RWPE2 (cell line): ENCODE measurements around the gene KCTD20.
"Not testable (repeated sequence)": the region's sequence is repeated elsewhere in the genome, so short reads cannot be mapped to it uniquely, and the experiment has no call there.

Experiments
- ATAC-seq: fragments of 200-7000 bp; cut with Tn5 transposase; 3 replicates; pipeline ENCODE4 v1.9.1; 2021; ENCODE audit warnings: low read depth
- DNase-seq: peaks from one replicate; pipeline ENCODE4 v3.0.0-alpha.2; 2020; ENCODE audit warnings: low spot score
- H3K27ac ChIP-seq: fragments of 450-650 bp; 2 replicates; pipeline ENCODE4 v1.5.1; 2017; ENCODE audit warnings: mild to moderate bottlenecking; ENCODE audit not compliant: poor library complexity, severe bottlenecking
- H3K27me3 ChIP-seq: fragments of 250-450 bp; sonication (Bioruptor Pico); 2 replicates; pipeline ENCODE4 v1.5.1; 2021; ENCODE audit warnings: mild to moderate bottlenecking, moderate library complexity; ENCODE audit not compliant: insufficient read depth, poor library complexity, severe bottlenecking
- H3K36me3 ChIP-seq: fragments of 250-450 bp; sonication (Bioruptor Pico); 2 replicates; pipeline ENCODE4 v1.5.1; 2020; ENCODE audit warnings: low read depth, mild to moderate bottlenecking, moderate library complexity
- H3K4me1 ChIP-seq: fragments of 250-450 bp; sonication (Bioruptor Pico); 2 replicates; pipeline ENCODE4 v1.5.1; 2021; ENCODE audit warnings: mild to moderate bottlenecking, moderate library complexity; ENCODE audit not compliant: insufficient read depth, poor library complexity, severe bottlenecking
- H3K4me3 ChIP-seq: fragments of 250-450 bp; sonication (Bioruptor Pico); 2 replicates; pipeline ENCODE4 v1.5.1; 2021; ENCODE audit warnings: mild to moderate bottlenecking, moderate library complexity; ENCODE audit not compliant: severe bottlenecking
- H3K9me3 ChIP-seq: fragments of 250-450 bp; sonication (Bioruptor Pico); 2 replicates; pipeline ENCODE4 v1.5.1; 2021; ENCODE audit warnings: mild to moderate bottlenecking, moderate library complexity; ENCODE audit not compliant: severe bottlenecking
- TF ChIP-seq, protein P1 (sequence below): fragments of 450-650 bp; IDR thresholded peaks from one replicate; pipeline ENCODE4 v1.5.1; 2017; ENCODE audit warnings: mild to moderate bottlenecking, moderate library complexity; ENCODE audit not compliant: poor library complexity, severe bottlenecking

KCTD20 gene

DNA sequence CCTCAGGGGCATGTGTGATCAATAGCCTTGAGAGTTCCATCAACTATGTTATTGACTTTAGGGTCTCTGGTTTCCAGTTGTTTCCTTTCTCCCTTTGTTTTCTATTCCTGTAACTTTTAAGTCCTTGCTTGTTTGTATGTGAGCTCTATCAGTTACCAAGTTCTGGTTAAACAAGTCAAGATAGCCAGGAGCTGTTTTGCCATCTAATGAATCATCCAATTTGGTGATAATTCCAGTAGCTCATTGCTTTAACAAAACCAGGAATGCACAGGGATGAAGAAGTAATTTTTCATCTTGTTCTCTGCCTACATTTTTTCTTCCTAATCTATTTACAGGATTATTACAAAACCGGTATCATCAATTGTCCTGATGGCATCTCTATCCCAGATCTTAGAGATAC lies 36.5 kb downstream of the KCTD20 start:
- H3K36me3 ChIP-seq, result peaks cover 65% of the 10 kb centered on the region

DNA sequence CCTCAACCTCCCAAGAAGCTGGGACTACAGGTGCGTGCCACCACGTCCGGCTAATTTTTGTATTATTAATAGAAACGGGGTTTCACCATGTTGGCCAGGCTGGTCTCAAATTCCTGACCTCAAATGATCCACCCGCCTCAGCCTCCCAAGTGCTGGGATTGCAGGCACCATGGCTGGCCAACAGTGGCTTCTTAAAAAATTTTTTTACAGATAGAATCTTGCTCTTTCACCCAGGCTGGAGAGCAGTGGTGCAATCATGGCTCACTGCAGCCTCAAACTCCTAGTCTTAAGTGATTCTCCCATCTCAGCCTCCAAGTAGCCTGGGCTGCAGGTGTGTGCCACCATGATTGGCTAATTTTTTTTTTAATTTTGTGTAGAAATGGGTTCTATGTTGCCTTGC lies 40.5 kb downstream of the KCTD20 start:
- H3K9me3 ChIP-seq, H3K27me3 ChIP-seq, H3K27ac ChIP-seq, H3K4me1 ChIP-seq, H3K4me3 ChIP-seq, DNase-seq, ATAC-seq: not testable (repeated sequence)
- H3K36me3 ChIP-seq, result peaks cover 66% of the 10 kb centered on the region

More for the DNA sequence above, 36.5 kb downstream of the KCTD20 start:
- Histone ChIP-seq H3K27me3 (no peaks in the 10 kb centered on the region), H3K27ac (no peak overlapping the region), H3K4me3 (no peak overlapping the region), H3K9me3 (no peaks in the 10 kb centered on the region), H3K4me1 (no peaks in the 10 kb centered on the region)
- no peak for DNase-seq
- TF ChIP-seq, protein P1, sequence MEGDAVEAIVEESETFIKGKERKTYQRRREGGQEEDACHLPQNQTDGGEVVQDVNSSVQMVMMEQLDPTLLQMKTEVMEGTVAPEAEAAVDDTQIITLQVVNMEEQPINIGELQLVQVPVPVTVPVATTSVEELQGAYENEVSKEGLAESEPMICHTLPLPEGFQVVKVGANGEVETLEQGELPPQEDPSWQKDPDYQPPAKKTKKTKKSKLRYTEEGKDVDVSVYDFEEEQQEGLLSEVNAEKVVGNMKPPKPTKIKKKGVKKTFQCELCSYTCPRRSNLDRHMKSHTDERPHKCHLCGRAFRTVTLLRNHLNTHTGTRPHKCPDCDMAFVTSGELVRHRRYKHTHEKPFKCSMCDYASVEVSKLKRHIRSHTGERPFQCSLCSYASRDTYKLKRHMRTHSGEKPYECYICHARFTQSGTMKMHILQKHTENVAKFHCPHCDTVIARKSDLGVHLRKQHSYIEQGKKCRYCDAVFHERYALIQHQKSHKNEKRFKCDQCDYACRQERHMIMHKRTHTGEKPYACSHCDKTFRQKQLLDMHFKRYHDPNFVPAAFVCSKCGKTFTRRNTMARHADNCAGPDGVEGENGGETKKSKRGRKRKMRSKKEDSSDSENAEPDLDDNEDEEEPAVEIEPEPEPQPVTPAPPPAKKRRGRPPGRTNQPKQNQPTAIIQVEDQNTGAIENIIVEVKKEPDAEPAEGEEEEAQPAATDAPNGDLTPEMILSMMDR, result no peak
- no peak for ATAC-seq

DNA sequence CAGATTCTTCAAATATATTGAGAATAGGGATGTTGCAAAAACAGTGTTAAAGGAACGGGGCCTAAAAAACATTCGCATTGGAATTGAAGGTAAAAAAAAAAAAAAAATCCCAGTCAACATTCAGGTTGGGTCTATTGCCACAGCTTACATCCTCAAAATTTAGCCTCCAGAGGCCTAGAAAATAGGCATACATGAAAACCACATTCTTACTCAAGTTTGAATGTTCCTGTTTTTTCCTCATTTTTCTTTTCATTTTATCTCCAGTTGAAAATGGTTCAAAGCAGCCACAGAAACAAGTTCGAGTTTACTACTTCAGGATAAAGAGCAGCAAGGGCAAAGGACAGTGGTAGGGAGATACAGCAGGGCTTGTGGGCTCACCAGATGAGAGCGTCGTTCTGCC lies 41.9 kb downstream of the KCTD20 start:
- TF ChIP-seq, protein P1, result no peak
- no peaks in the 10 kb centered on the region for H3K9me3 ChIP-seq
- no peaks in the 10 kb centered on the region for H3K4me1 ChIP-seq
- ATAC-seq, result no peak
- H3K36me3 ChIP-seq, result peaks cover 60% of the 10 kb centered on the region
- H3K27ac ChIP-seq, result no peak overlapping the region
- H3K4me3 ChIP-seq, result no peak overlapping the region
- H3K27me3 ChIP-seq, result no peaks in the 10 kb centered on the region
- no peak for DNase-seq

DNA sequence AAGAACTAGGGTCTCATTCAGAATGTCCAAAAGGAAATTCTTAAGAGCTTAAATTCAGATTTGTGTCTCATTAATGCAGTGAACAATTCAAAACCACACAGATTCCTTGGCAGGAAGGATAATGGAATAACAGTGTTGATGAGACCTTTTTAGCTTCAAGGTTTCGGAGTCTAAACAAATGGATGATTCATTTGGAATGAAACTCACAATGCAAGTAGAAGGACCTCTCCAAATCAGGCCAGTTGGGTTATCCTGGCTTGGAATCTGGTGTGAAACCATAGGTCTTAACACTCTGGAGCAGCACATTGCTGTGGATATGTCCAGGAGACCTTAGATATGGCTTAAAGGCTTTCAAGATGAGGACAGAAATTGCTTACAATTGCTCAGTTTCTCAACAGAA lies 44.9 kb downstream of the KCTD20 start:
- H3K27me3 ChIP-seq, result no peaks in the 10 kb centered on the region
- no peak for ATAC-seq

DNA sequence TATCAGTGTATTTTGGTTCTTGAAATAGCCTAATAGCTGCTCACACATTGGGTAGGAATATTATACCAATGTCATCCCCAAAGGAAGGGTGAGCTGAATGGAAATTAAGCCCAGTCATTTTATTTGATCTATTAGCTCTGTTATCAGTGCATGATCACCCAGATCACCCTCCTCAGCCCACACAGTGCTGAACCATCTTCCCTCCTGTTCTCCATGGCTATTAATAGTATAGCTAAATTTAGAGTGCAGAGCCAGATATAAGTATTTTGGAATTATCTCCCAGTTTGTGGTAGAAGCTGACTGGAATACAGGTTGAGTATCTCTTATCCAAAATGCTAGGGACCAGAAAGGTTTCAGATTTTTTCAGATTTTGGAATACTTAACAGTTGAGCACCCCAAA lies 45.4 kb downstream of the KCTD20 start:
- Histone ChIP-seq H3K27me3 (no peaks in the 10 kb centered on the region), H3K9me3 (no peaks in the 10 kb centered on the region), H3K36me3 (peaks cover 35% of the 10 kb centered on the region), H3K4me3 (no peak overlapping the region), H3K4me1 (no peaks in the 10 kb centered on the region), H3K27ac (no peak overlapping the region)
- DNase-seq, result no peak
- TF ChIP-seq, protein P1, result no peak
- no peak for ATAC-seq

More for the DNA sequence above, 44.9 kb downstream of the KCTD20 start:
- no peaks in the 10 kb centered on the region for H3K4me1 ChIP-seq
- TF ChIP-seq, protein P1, result no peak
- DNase-seq, result no peak
- no peak overlapping the region for H3K27ac ChIP-seq
- H3K4me3 ChIP-seq, result no peak overlapping the region
- peaks cover 37% of the 10 kb centered on the region for H3K36me3 ChIP-seq
- H3K9me3 ChIP-seq, result no peaks in the 10 kb centered on the region
